Left ventricle myocardium inferior (tissue), 1 donor: ENCODE data around the gene HSPA1B. TPM values are rescaled to one million over a fixed set of nuclear protein-coding genes. Genes with fewer than 3 reads are reported as not detected.
"Not testable (repeated sequence)": the region's sequence is repeated elsewhere in the genome, so short reads cannot be mapped to it uniquely, and the experiment has no call there.

Source experiments
- DNase-seq: peaks from one replicate; pipeline ENCODE4 v3.0.0-alpha.2; 2020
- H3K27ac ChIP-seq: fragments of 200-600 bp; replicated peaks from 2 replicates; pipeline ENCODE4 v1.8.0; 2021
- H3K27me3 ChIP-seq: fragments of 200-600 bp; 2 replicates; pipeline ENCODE4 v1.8.0; 2021; ENCODE audit warnings: low read depth
- H3K36me3 ChIP-seq: fragments of 200-600 bp; 2 replicates; pipeline ENCODE4 v1.8.0; 2021
- H3K4me1 ChIP-seq: fragments of 200-600 bp; 2 replicates; pipeline ENCODE4 v1.8.0; 2021
- H3K4me3 ChIP-seq: fragments of 200-600 bp; 2 replicates; pipeline ENCODE4 v1.8.0; 2021; ENCODE audit warnings: mild to moderate bottlenecking, moderate library complexity
- H3K9me3 ChIP-seq: fragments of 200-600 bp; replicated peaks from 2 replicates; pipeline ENCODE4 v1.8.0; 2021
- CTCF ChIP-seq: fragments of 200-600 bp; IDR thresholded peaks from 2 replicates; pipeline ENCODE4 v1.8.0; 2021; ENCODE audit warnings: antibody characterized with exemption, mild to moderate bottlenecking, borderline replicate concordance
- intact Hi-C: fragments of 100-400 bp; cut with micrococcal nuclease; formaldehyde crosslinking; loops from one replicate; pipeline ENCODE4 v1.11.0; 2022
- total RNA-seq: library from RNA; stranded (reverse); fragmentation: NEBNext Ultra II Directional; extraction: Animal tissue kit (Norgen Biotek cat#: 25700); gene quantifications from one replicate; pipeline ENCODE4 v1.2.1, GENCODE V29; 2021
- donor health status: DM: no; HTN: yes; CAD: no; lungs with severe emphysema.

The HSPA1B gene
- total RNA-seq, 1 donor from 2014 or later: 184 TPM

- Histone ChIP-seq H3K4me1 (peaks cover 42% of the 10 kb centered on the region), H3K27ac (peak within 1 kb of the TSS; percentile 100), H3K36me3 (no peaks in the 10 kb centered on the region), H3K27me3 (no peaks in the 10 kb centered on the region), H3K4me3 (peak within 1 kb of the TSS; percentile 75), H3K9me3 (no peaks in the 10 kb centered on the region)
- no peak for TF ChIP-seq CTCF
- DNase-seq: peak; percentile 95
- intact Hi-C loops: no loop called here
Measured at GRCh38 chr6:31815025-31815838, 12.3 kb upstream of the HSPA1B start, which contains the start of the genes HSPA1A and HSPA1L. Gene HSPA1A, plus strand, starts transcription at chr6:31815543. Its CDS starts 214 bp downstream, at chr6:31815757. Gene HSPA1L, minus strand, starts transcription at chr6:31815283. Its CDS starts 3,311 bp downstream, at chr6:31811972.

GRCh38 chr6:31817133-31817928 lies 10.2 kb upstream of the HSPA1B start:
- Histone ChIP-seq H3K27ac (peak overlapping the region; percentile 98), H3K4me1 (peaks cover 57% of the 10 kb centered on the region), H3K4me3 (peak overlapping the region; percentile 71)
- H3K36me3 ChIP-seq, H3K9me3 ChIP-seq, H3K27me3 ChIP-seq, DNase-seq, intact Hi-C loops: not testable (repeated sequence)

- Histone ChIP-seq H3K4me3 (peak overlapping the region; percentile 71), H3K27ac (peak overlapping the region; percentile 98), H3K4me1 (peaks cover 64% of the 10 kb centered on the region)
- DNase-seq, H3K9me3 ChIP-seq, intact Hi-C loops, H3K27me3 ChIP-seq, H3K36me3 ChIP-seq: not testable (repeated sequence)
Measured at GRCh38 chr6:31817929-31818511, 9.5 kb upstream of the HSPA1B start.

- no peak for DNase-seq
- Histone ChIP-seq H3K4me1 (peaks cover 63% of the 10 kb centered on the region), H3K27me3 (no peaks in the 10 kb centered on the region), H3K4me3 (peak overlapping the region; percentile 71), H3K27ac (peak overlapping the region; percentile 98), H3K36me3 (no peaks in the 10 kb centered on the region), H3K9me3 (no peaks in the 10 kb centered on the region)
- no peak for TF ChIP-seq CTCF
- intact Hi-C loops: no loop called here
Measured at GRCh38 chr6:31819871-31820299, 7.7 kb upstream of the HSPA1B start.

GRCh38 chr6:31820399-31820798 lies 7.1 kb upstream of the HSPA1B start:
- H3K9me3 ChIP-seq, H3K36me3 ChIP-seq, DNase-seq, H3K27me3 ChIP-seq, intact Hi-C loops: not testable (repeated sequence)
- Histone ChIP-seq H3K4me1 (peaks cover 67% of the 10 kb centered on the region), H3K4me3 (peak overlapping the region; percentile 71), H3K27ac (peak overlapping the region; percentile 98)

- intact Hi-C loops: no loop called here
- DNase-seq: peak; percentile 81
- H3K9me3 ChIP-seq: no peaks in the 10 kb centered on the region
- no peaks in the 10 kb centered on the region for H3K27me3 ChIP-seq
- TF ChIP-seq CTCF: no peak
- peak overlapping the region; percentile 71 for H3K4me3 ChIP-seq
- peaks cover 78% of the 10 kb centered on the region for H3K4me1 ChIP-seq
- no peaks in the 10 kb centered on the region for H3K36me3 ChIP-seq
- H3K27ac ChIP-seq: peak overlapping the region; percentile 98
Measured at GRCh38 chr6:31821301-31822035, 6.1 kb upstream of the HSPA1B start.
